ENCODE data around the gene RASL11A. TPM values are rescaled to one million over a fixed set of nuclear protein-coding genes. Genes with fewer than 3 reads are reported as not detected.
"Not testable (repeated sequence)": the region's sequence is repeated elsewhere in the genome, so short reads cannot be mapped to it uniquely, and the experiment has no call there.

RASL11A gene
- polyA plus RNA-seq, 1 experiment = 67.0 TPM

GRCh38 chr13:27295660-27296059, 25.0 kb downstream of the RASL11A start:
- CTCF ChIA-PET = no interaction called here
- no peaks in the 10 kb centered on the region for H3K36me3 ChIP-seq (ENCODE audit: control insufficient read depth, insufficient read depth, low read length)
- TF ChIP-seq CTCF (IDR thresholded peaks at IDR 0.05; ENCODE audit: insufficient read depth, low read depth, low read length) = no peak
- no peak for DNase-seq (ENCODE audit: low read depth)
- H3K27me3 ChIP-seq (ENCODE audit: control insufficient read depth, insufficient read depth, low read length) = peaks cover 7% of the 10 kb centered on the region
- POLR2A ChIA-PET = no interaction called here
- H3K4me3 ChIP-seq (ENCODE audit: low read depth, low read length) = no peak overlapping the region

DNA sequence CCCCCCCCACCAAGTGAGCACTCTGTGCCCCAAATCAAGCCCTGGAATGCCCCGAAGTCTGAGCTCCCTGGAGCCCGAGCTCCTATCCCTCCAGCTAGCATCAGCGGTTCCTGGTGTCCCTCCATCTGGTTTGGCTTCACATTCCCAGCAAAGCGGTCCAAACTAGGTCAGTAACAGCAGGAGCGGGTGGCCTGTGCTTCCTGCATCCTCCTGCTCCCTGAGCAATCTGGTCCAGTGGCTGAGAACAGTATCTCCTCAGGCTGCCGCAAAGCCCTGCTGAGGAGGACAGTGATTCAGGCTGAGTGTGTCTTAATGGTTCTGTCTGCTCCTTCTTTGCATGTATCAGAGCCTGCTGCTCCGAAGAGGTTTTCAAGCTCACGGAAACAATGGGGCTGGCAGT, 25.9 kb downstream of the RASL11A start:
- no peak overlapping the region for H3K4me3 ChIP-seq (ENCODE audit: low read depth, low read length)
- ChIA-PET POLR2A (no interaction called here), CTCF (interaction anchor here (1.0 kb wide), 1 partner anchor 16 kb away, joined by 3 read pairs; no protein-coding TSS in a partner anchor)
- peaks cover 10% of the 10 kb centered on the region for H3K27me3 ChIP-seq (ENCODE audit: control insufficient read depth, insufficient read depth, low read length)
- DNase-seq (ENCODE audit: low read depth) = no peak
- H3K36me3 ChIP-seq (ENCODE audit: control insufficient read depth, insufficient read depth, low read length) = no peaks in the 10 kb centered on the region
- no peak for TF ChIP-seq CTCF (IDR thresholded peaks at IDR 0.05; ENCODE audit: insufficient read depth, low read depth, low read length)

DNA sequence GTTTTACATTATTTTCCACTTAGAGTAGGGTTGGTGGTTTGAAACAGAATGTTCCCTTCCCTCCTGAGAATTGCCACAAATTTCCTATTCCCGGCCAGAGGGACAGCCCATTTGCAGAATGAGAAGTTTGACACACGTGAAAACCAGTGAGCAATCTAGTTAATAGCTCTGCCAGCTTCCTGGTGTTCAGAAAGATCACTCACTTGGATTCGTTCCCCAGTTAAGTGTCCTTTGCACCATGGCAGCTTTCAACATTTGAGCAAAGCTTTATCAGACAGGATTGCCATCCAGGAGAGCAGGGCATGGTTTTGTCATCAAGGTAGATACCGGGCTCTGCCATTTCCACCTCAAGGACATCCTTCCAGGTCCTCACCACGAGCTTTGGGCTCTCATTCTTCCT, 28.2 kb downstream of the RASL11A start:
- no peak for DNase-seq (ENCODE audit: low read depth)
- ChIA-PET POLR2A (no interaction called here), CTCF (interaction anchor here (0.6 to 1.2 kb wide), 2 partner anchors 34 to 62 kb away, joined by 3 to 4 read pairs; no protein-coding TSS in a partner anchor)
- Histone ChIP-seq H3K4me3 (ENCODE audit: low read depth, low read length) (no peak overlapping the region), H3K27me3 (ENCODE audit: control insufficient read depth, insufficient read depth, low read length) (peaks cover 8% of the 10 kb centered on the region), H3K36me3 (ENCODE audit: control insufficient read depth, insufficient read depth, low read length) (no peaks in the 10 kb centered on the region)
- no peak for TF ChIP-seq CTCF (IDR thresholded peaks at IDR 0.05; ENCODE audit: insufficient read depth, low read depth, low read length)

GRCh38 chr13:27300406-27300805, 29.8 kb downstream of the RASL11A start:
- CTCF ChIA-PET = interaction anchor here (0.6 to 1.0 kb wide), 4 partner anchors 9 to 596 kb away, joined by 3 read pairs; no protein-coding TSS in a partner anchor
- POLR2A ChIA-PET = not testable (repeated sequence)

DNA sequence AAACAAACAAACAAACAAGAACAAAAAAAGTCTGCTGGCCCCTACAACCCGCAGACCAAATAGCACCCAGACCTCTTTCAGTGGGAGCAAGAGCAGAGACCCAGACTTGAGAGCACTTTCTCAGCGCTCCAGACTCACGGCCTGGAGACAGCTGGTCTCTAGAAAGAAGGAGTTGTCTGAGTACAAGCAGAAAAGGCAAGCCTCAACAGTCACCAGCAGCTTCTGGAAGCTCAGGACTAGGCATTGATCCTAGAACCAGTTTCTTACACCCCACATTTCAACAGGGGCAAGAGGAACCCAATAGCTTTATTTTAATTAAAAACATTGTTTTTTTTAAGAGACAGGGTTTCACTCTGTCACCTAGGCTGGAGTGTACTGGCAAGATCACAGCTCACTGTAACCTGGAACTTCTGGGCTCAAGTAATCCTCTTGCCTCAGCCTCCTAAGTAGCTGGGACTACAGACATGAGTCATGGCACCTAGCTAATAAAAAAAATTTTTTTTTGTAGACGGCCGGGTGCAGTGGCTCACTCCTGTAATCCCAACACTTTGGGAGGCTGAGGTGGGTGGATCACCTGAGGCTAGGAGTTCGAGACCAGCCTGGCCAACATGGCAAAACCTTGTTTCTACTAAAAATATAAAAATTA, 30.4 kb downstream of the RASL11A start:
- TF ChIP-seq CTCF (IDR thresholded peaks at IDR 0.05; ENCODE audit: insufficient read depth, low read depth, low read length) = no peak
- ChIA-PET POLR2A (no interaction called here), CTCF (interaction anchor here (1.0 kb wide), 2 partner anchors 10 to 17 kb away, joined by 3 read pairs; no protein-coding TSS in a partner anchor)
- peaks cover 8% of the 10 kb centered on the region for H3K27me3 ChIP-seq (ENCODE audit: control insufficient read depth, insufficient read depth, low read length)
- no peaks in the 10 kb centered on the region for H3K36me3 ChIP-seq (ENCODE audit: control insufficient read depth, insufficient read depth, low read length)
- H3K4me3 ChIP-seq (ENCODE audit: low read depth, low read length) = no peak overlapping the region
- DNase-seq (ENCODE audit: low read depth) = no peak

More at GRCh38 chr13:27300406-27300805, 29.8 kb downstream of the RASL11A start:
- DNase-seq (ENCODE audit: low read depth); H3K27me3 ChIP-seq (ENCODE audit: control insufficient read depth, insufficient read depth, low read length); H3K4me3 ChIP-seq (ENCODE audit: low read depth, low read length); H3K36me3 ChIP-seq (ENCODE audit: control insufficient read depth, insufficient read depth, low read length): not testable (repeated sequence)

Measured in BJ (cell line).